Lower lobe of right lung (tissue), 2 donors: ENCODE measurements around the gene GSTM5. TPM values are rescaled to one million over a fixed set of nuclear protein-coding genes. Genes with fewer than 3 reads are reported as not detected.
A peak's percentile ranks its signal among the peaks of the same experiment; 100 is the strongest.
"Not testable (repeated sequence)": the region's sequence is repeated elsewhere in the genome, so short reads cannot be mapped to it uniquely, and the experiment has no call there.

Source experiments
- ATAC-seq, 2 donors: fragments of 200-7000 bp; cut with Tn5 transposase; one replicate each; pipeline ENCODE4 v1.9.1; 2020 to 2022; ENCODE audit warnings: mild to moderate bottlenecking in 2 of 2, moderate library complexity in 2 of 2
- DNase-seq: peaks from one replicate; pipeline ENCODE4 v3.0.0-alpha.2; 2020
- H3K27ac ChIP-seq: fragments of 200-600 bp; one replicate; pipeline ENCODE4 v1.8.0; 2022
- H3K27me3 ChIP-seq: fragments of 200-600 bp; one replicate; pipeline ENCODE4 v1.8.0; 2022; ENCODE audit warnings: low read depth
- H3K36me3 ChIP-seq: fragments of 200-600 bp; one replicate; pipeline ENCODE4 v1.8.0; 2022; ENCODE audit warnings: mild to moderate bottlenecking
- H3K4me1 ChIP-seq: fragments of 200-600 bp; one replicate; pipeline ENCODE4 v1.8.0; 2022
- H3K4me3 ChIP-seq: fragments of 200-600 bp; one replicate; pipeline ENCODE4 v1.8.0; 2022; ENCODE audit warnings: mild to moderate bottlenecking
- H3K9me3 ChIP-seq: fragments of 200-600 bp; one replicate; pipeline ENCODE4 v1.8.0; 2022
- CTCF ChIP-seq: fragments of 200-600 bp; IDR thresholded peaks from one replicate; pipeline ENCODE4 v1.8.0; 2022; ENCODE audit warnings: antibody characterized with exemption, mild to moderate bottlenecking
- intact Hi-C: fragments of 100-400 bp; cut with DNase I; formaldehyde crosslinking; loops from one replicate; pipeline ENCODE4 v1.11.0; 2022
- total RNA-seq: library from RNA; stranded (reverse); fragmentation: NEBNext Ultra II Directional; extraction: Animal tissue kit (Norgen Biotek cat#: 25700); gene quantifications from one replicate; pipeline ENCODE4 v1.2.1, GENCODE V29; 2021
- donor health status: DM: no; HTN: yes; CAD: no; lungs with severe emphysema.

GSTM5 gene
- total RNA-seq, 1 donor from 2014 or later, result 11.7 TPM

DNA sequence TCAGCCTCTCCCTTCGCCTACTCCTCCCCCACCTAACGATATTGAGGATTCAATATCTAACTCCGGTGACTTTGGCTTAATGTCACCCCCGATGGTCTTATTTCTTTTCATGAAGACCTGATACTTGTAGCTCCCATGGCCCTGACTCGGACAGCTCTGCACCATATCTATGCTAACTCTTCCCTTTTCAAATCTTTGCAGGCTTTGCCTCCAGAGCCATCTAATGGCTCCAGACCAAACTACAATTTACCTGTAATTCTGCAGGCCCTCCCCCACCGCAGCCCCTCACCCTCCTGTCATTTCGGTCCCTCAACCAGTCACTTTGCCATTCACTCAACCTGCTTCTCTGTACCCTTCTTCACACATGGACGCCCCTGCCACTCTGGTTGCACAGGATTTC lies 7.9 kb upstream of the GSTM5 start:
- intact Hi-C loops, result no loop called here
- ATAC-seq (no peak), DNase-seq (no peak)
- H3K4me3 ChIP-seq, result no peak overlapping the region
- H3K27ac ChIP-seq, result no peak overlapping the region
- peaks cover 5% of the 10 kb centered on the region for H3K9me3 ChIP-seq
- H3K36me3 ChIP-seq, result no peaks in the 10 kb centered on the region
- H3K4me1 ChIP-seq, result no peaks in the 10 kb centered on the region
- H3K27me3 ChIP-seq, result no peaks in the 10 kb centered on the region
- TF ChIP-seq CTCF, result no peak

DNA sequence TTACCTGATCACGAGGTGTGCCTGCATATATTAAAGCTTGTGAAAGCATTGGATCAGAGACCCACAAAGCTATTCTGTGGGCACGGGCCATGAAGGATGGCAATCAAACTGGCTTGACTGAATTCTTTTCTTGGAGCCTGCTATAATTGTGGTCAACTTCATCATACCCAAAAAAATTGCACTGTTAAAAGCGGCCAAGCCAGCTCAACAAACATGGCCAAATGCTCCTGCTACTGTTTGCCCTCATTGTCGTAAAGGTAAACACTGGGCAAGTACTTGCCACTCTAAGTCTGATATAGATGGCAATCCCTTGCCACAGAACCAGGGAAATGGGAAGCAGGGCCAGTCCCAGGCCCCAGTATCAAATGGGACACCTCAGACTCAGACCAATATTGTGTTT lies 6.6 kb upstream of the GSTM5 start:
- H3K9me3 ChIP-seq, result peaks cover 9% of the 10 kb centered on the region
- no peak overlapping the region for H3K4me3 ChIP-seq
- intact Hi-C loops, result no loop called here
- no peak for TF ChIP-seq CTCF
- no peaks in the 10 kb centered on the region for H3K27me3 ChIP-seq
- H3K36me3 ChIP-seq, result no peaks in the 10 kb centered on the region
- no peak for DNase-seq
- no peak for ATAC-seq
- no peaks in the 10 kb centered on the region for H3K4me1 ChIP-seq
- no peak overlapping the region for H3K27ac ChIP-seq

GRCh38 chr1:109708949-109709348 lies 3.1 kb upstream of the GSTM5 start:
- intact Hi-C loops, H3K4me3 ChIP-seq, DNase-seq, H3K36me3 ChIP-seq, H3K27me3 ChIP-seq, ATAC-seq, H3K4me1 ChIP-seq, H3K27ac ChIP-seq, H3K9me3 ChIP-seq: not testable (repeated sequence)

DNA sequence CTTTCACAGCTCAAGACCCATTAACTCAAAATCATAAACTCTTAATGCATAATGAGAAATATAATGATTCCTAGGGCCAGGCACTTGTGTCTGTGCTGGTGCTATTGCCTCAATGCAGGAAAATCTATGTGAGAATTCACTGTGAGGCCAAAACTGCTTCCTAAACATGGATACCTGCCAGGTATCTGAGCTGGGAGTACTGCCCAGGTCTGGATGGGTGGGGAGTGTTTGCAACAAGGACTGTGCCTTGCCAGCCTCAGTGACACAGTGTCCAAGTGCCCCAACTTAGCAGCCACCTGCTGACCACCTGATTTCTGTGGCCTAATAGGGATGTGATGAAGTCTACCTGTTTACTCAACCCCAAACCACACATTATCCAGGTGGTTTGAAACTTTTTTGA lies 2.2 kb upstream of the GSTM5 start:
- H3K4me3 ChIP-seq, H3K9me3 ChIP-seq, H3K4me1 ChIP-seq, DNase-seq, H3K27ac ChIP-seq, H3K27me3 ChIP-seq, H3K36me3 ChIP-seq, intact Hi-C loops, ATAC-seq: not testable (repeated sequence)

DNA sequence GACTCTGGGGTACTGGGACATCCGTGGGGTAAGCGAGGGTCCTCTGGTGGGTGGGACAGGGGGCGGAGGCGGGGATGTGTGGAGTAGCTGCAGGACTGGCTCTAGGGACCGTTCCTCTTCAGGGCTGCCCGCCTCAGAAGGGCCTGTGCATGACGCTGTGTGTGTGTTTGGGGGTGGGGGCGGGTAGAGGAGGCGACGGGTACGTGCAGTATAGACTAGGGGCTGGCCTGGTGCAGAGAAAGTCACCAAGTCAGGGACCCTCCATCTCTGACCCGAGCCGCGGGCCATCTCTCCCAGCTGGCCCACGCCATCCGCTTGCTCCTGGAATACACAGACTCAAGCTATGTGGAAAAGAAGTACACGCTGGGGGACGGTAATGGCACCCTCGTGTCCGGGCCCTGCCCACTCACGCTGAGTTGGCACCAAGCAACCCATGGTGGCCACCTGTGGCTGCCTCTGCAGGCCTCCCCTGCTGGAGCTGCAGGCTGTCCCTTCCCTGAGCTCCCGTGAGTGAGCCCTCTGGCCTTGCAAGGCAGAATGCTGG lies 342 bp downstream of the GSTM5 start:
- Histone ChIP-seq H3K27me3 (peaks cover 4% of the 10 kb centered on the region), H3K27ac (peak overlapping the region; percentile 24), H3K4me1 (no peaks in the 10 kb centered on the region), H3K4me3 (peak overlapping the region; percentile 48), H3K9me3 (peaks cover 9% of the 10 kb centered on the region), H3K36me3 (no peaks in the 10 kb centered on the region)
- intact Hi-C loops, result no loop called here
- no peak for DNase-seq
- no peak for TF ChIP-seq CTCF
- peak; percentile 23 to 52 for ATAC-seq

- ATAC-seq, result no peak
- H3K9me3 ChIP-seq, result peaks cover 9% of the 10 kb centered on the region
- no peak overlapping the region for H3K4me3 ChIP-seq
- no peak for TF ChIP-seq CTCF
- intact Hi-C loops, result no loop called here
- H3K27ac ChIP-seq, result no peak overlapping the region
- no peaks in the 10 kb centered on the region for H3K36me3 ChIP-seq
- DNase-seq, result no peak
- H3K4me1 ChIP-seq, result no peaks in the 10 kb centered on the region
- H3K27me3 ChIP-seq, result peaks cover 4% of the 10 kb centered on the region
Measured at GRCh38 chr1:109713636-109714035, 1.6 kb downstream of the GSTM5 start.
